Lower leg skin (tissue), 3 donors: ENCODE data around the gene ZNF230.

Experiments used
- POLR2A ChIP-seq, 2 donors: fragments of 450-650 bp; IDR thresholded peaks; one replicate each; pipeline ENCODE4 v1.6.1; 2016 to 2017; ENCODE audit warnings: antibody characterized with exemption in 2 of 2, mild to moderate bottlenecking in 1 of 2, moderate library complexity in 1 of 2
- TF ChIP-seq, protein P1 (sequence below), 3 donors: fragments of 450-650 bp; IDR thresholded peaks; one replicate each; pipeline ENCODE4 v1.5.1; 2016; ENCODE audit warnings: antibody characterized with exemption in 3 of 3, mild to moderate bottlenecking in 3 of 3, moderate library complexity in 2 of 3

DNA sequence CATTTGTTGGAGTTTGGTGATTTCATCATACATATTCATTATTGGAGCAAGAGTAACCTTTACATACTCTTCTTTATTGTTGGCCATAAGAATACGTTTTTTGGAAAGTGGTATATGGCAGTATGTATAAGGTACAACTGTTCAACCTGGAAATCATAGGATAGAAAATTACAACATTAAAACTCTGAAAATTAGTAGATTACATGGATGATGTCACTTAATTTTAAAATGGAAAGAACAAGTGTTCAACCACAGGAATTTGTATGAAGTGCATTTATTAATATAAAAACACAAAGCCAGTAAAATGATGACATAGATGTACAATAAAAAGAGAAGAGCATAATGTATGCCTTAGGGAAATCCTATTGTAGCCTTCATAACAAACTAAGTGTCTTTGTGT, 26.0 kb upstream of the ZNF230 start:
- no peak for TF ChIP-seq POLR2A (IDR thresholded peaks at IDR 0.05)
- TF ChIP-seq, protein P1, sequence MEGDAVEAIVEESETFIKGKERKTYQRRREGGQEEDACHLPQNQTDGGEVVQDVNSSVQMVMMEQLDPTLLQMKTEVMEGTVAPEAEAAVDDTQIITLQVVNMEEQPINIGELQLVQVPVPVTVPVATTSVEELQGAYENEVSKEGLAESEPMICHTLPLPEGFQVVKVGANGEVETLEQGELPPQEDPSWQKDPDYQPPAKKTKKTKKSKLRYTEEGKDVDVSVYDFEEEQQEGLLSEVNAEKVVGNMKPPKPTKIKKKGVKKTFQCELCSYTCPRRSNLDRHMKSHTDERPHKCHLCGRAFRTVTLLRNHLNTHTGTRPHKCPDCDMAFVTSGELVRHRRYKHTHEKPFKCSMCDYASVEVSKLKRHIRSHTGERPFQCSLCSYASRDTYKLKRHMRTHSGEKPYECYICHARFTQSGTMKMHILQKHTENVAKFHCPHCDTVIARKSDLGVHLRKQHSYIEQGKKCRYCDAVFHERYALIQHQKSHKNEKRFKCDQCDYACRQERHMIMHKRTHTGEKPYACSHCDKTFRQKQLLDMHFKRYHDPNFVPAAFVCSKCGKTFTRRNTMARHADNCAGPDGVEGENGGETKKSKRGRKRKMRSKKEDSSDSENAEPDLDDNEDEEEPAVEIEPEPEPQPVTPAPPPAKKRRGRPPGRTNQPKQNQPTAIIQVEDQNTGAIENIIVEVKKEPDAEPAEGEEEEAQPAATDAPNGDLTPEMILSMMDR (IDR thresholded peaks at IDR 0.05), result no peak
